GM12878 (cell line): ENCODE measurements around the gene SSBP3. TPM values are rescaled to one million over a fixed set of nuclear protein-coding genes. Genes with fewer than 3 reads are reported as not detected.

ENCODE experiments used
- ATAC-seq: fragments of 200-7000 bp; cut with Tn5 transposase; 3 replicates; pipeline ENCODE4 v1.9.1; 2020; ENCODE audit warnings: mild to moderate bottlenecking, moderate library complexity
- BruUV-seq: library from RNA; stranded (reverse); fragments of 400-500 nt; replicated peaks from 2 replicates; lab custom pipeline; 2021; lab: Mats Ljungman, UMichigan
- CTCF ChIA-PET: fragments of 300-600 bp; sonication (Branson Sonifier 250); formaldehyde crosslinking; extraction: SDS; loops from one replicate; lab custom pipeline; 2021; ENCODE audit warnings: inconsistent platforms; lab: Yijun Ruan, JAX
- POLR2A ChIA-PET: fragments of 350-600 bp; formaldehyde crosslinking; extraction: SDS; loops from one replicate; lab custom pipeline; 2021; ENCODE audit warnings: inconsistent platforms; lab: Charles Lee
- RAD21 ChIA-PET: fragments of 300-600 bp; sonication (Branson Sonifier 250); formaldehyde crosslinking; loops from one replicate; lab custom pipeline; 2023; ENCODE audit warnings: antibody characterized with exemption; ENCODE audit not compliant: unreplicated experiment; lab: Charles Lee
- SMC1A ChIA-PET: fragments of 300-600 bp; sonication (Branson Sonifier 250); formaldehyde crosslinking; loops from one replicate; lab custom pipeline; 2023; ENCODE audit not compliant: unreplicated experiment, uncharacterized antibody; lab: Charles Lee
- DNase-seq: peaks from one replicate; pipeline ENCODE4 v3.0.0-alpha.2; 2011; ENCODE audit warnings: low read depth, low spot score
- FAIRE-seq: peaks from 3 replicates; lab custom pipeline; 2011; peaks lifted over from hg19 to GRCh38; lab: Jason Lieb, UNC
- H2AFZ ChIP-seq: 2 replicates; pipeline ENCODE4 v1.6.0; 2011; ENCODE audit warnings: low read depth, low read length, control low read depth; ENCODE audit not compliant: control insufficient read depth
- H3K27ac ChIP-seq: 2 replicates; pipeline ENCODE4 v1.5.1; 2011; ENCODE audit warnings: control low read depth; ENCODE audit not compliant: control insufficient read depth, insufficient read depth
- H3K27me3 ChIP-seq, 2 experiments: replicated peaks in 1 of 2; 2 replicates each; pipeline versions ENCODE4 v1.6.0 to v1.6.1; 2011; ENCODE audit warnings: low read length in 1 of 2; ENCODE audit not compliant: control insufficient read depth in 2 of 2, insufficient read depth in 2 of 2
- H3K36me3 ChIP-seq, 2 experiments: 2 replicates each; pipeline ENCODE4 v1.5.1; 2011; ENCODE audit warnings: low read length in 1 of 2; ENCODE audit not compliant: control insufficient read depth in 2 of 2, insufficient read depth in 2 of 2
- H3K4me1 ChIP-seq: 2 replicates; pipeline ENCODE4 v1.6.1; 2011; ENCODE audit warnings: mild to moderate bottlenecking, low read length, moderate library complexity, mixed read lengths; ENCODE audit not compliant: control insufficient read depth, insufficient read depth
- H3K4me2 ChIP-seq: 2 replicates; pipeline ENCODE4 v1.6.0; 2011; ENCODE audit warnings: control low read depth; ENCODE audit not compliant: control insufficient read depth, insufficient read depth
- H3K4me3 ChIP-seq: fragments of 200-600 bp; sonication (generic); 2 replicates; pipeline ENCODE4 v1.5.1; 2016
- H3K79me2 ChIP-seq: 2 replicates; pipeline ENCODE4 v1.6.0; 2011; ENCODE audit warnings: low read length; ENCODE audit not compliant: control insufficient read depth, insufficient read depth
- H3K9ac ChIP-seq: 2 replicates; pipeline ENCODE4 v1.8.0; 2011; ENCODE audit warnings: low read length, control low read depth, mixed read lengths; ENCODE audit not compliant: control insufficient read depth, insufficient read depth
- H3K9me3 ChIP-seq: replicated peaks from 3 replicates; pipeline ENCODE4 v1.5.1; 2011; ENCODE audit warnings: mild to moderate bottlenecking, low read length; ENCODE audit not compliant: control insufficient read depth, insufficient read depth
- H4K20me1 ChIP-seq: 2 replicates; pipeline ENCODE4 v1.6.0; 2011; ENCODE audit not compliant: control insufficient read depth, insufficient read depth
- HDAC6 ChIP-seq: fragments of 200-600 bp; sonication (generic); IDR thresholded peaks from one replicate; pipeline ENCODE4 v1.8.0; 2017; ENCODE audit warnings: antibody characterized with exemption; ENCODE audit not compliant: unreplicated experiment
- NRF1 ChIP-seq: conservative IDR thresholded peaks from 2 replicates; pipeline ENCODE4 v1.6.1; 2011; ENCODE audit warnings: mild to moderate bottlenecking, low read depth, low read length, improper control_type of control experiment
- PAX8 ChIP-seq: fragments of 450-650 bp; IDR thresholded peaks from 2 replicates; pipeline ENCODE4 v1.6.1; 2017; ENCODE audit warnings: mild to moderate bottlenecking, moderate library complexity
- WGBS: methylation state at CpG from one replicate; pipeline ENCODE4 v1.1.6; 2016; ENCODE audit warnings: low lambda C conversion rate; ENCODE audit not compliant: insufficient replicate concordance, insufficient coverage; ENCODE audit errors: missing lambda C conversion rate; 5-methylcytosine and 5-hydroxymethylcytosine counted together
- in situ Hi-C: fragments of 300-500 bp; cut with MboI; formaldehyde crosslinking; loops from 9 replicates; pipeline ENCODE4 v1.14.3; 2018; ENCODE audit warnings: mixed read lengths
- intact Hi-C: fragments of 100-400 bp; cut with micrococcal nuclease; formaldehyde crosslinking; loops from one replicate; pipeline ENCODE4 v1.14.2; 2022; ENCODE audit not compliant: unreplicated experiment
- polyA plus RNA-seq, 11 experiments: library from polyadenylated mRNA; depleted of rRNA in 4 of 11; unstranded in 6 of 11; stranded (reverse) in 5 of 11; fragments of >200 nt; fragmentation: Nextera tagmentation in 4 of 11; fragmentation: Illumina TruSeq in 1 of 11; extraction: Ambion mirVana in 4 of 11; extraction: Trizol in 1 of 11; gene quantifications; 1 replicate in 1 of 11; 2 replicates in 10 of 11; pipeline versions ENCODE4 v1.2.1 to v1.2.3, GENCODE V29; 2011 to 2016; ENCODE audit warnings: inconsistent platforms in 2 of 11, missing spikeins in 2 of 11, low read depth in 1 of 11
- total RNA-seq, 4 experiments: library from RNA; depleted of rRNA in 3 of 4; stranded (reverse); fragments of >200 nt in 3 of 4; fragmentation: Illumina TruSeq in 1 of 4; extraction: Trizol in 1 of 4; gene quantifications; 2 replicates each; pipeline versions ENCODE4 v1.2.1 to v1.2.3, GENCODE V29; 2013 to 2021
- TF ChIP-seq, protein P1 (sequence below): fragments of 450-650 bp; IDR thresholded peaks from 2 replicates; pipeline ENCODE4 v1.6.1; 2018; ENCODE audit warnings: mild to moderate bottlenecking, low read depth, moderate library complexity; ENCODE audit not compliant: partially characterized antibody

Gene SSBP3
- total and polyA plus RNA-seq, 10 of the 15 experiments (the other 5 are each of a cell fraction or from before 2014, with no cell fraction given): 4.1 to 51.7 (median 17.1) TPM

- no peak overlapping the region for H3K27ac ChIP-seq
- H3K4me1 ChIP-seq: no peaks in the 10 kb centered on the region
- H4K20me1 ChIP-seq: no peaks in the 10 kb centered on the region
- H3K4me2 ChIP-seq: no peak overlapping the region
- peaks cover 0 to 2% of the 10 kb centered on the region in 2 experiments; a peak in 1 of 4 replicates for H3K36me3 ChIP-seq
- in situ Hi-C loops: no loop called here
- H3K4me3 ChIP-seq: no peak overlapping the region
- H2AFZ ChIP-seq: no peak overlapping the region
- no peak overlapping the region for H3K9ac ChIP-seq
- FAIRE-seq (no peak), ATAC-seq (no peak), DNase-seq (no peak)
- intact Hi-C loops: no loop called here
- no peaks in the 10 kb centered on the region for H3K79me2 ChIP-seq
- no peaks in the 10 kb centered on the region for H3K27me3 ChIP-seq
- no TSS peak for BruUV-seq
- ChIA-PET SMC1A (interaction anchor here (0.7 to 1.3 kb wide), 3 partner anchors 9 to 13 kb away, joined by 3 to 4 read pairs (median 3); no protein-coding TSS in a partner anchor), RAD21 (no interaction called here), POLR2A (interaction anchor here (0.5 kb wide), 1 partner anchor 146 kb away, joined by 3 read pairs; no protein-coding TSS in a partner anchor), CTCF (no interaction called here)
- H3K9me3 ChIP-seq: no peaks in the 10 kb centered on the region
- no peak for TF ChIP-seq HDAC6
- TF ChIP-seq NRF1: no peak
- no peak for TF ChIP-seq PAX8
- TF ChIP-seq, protein P1, sequence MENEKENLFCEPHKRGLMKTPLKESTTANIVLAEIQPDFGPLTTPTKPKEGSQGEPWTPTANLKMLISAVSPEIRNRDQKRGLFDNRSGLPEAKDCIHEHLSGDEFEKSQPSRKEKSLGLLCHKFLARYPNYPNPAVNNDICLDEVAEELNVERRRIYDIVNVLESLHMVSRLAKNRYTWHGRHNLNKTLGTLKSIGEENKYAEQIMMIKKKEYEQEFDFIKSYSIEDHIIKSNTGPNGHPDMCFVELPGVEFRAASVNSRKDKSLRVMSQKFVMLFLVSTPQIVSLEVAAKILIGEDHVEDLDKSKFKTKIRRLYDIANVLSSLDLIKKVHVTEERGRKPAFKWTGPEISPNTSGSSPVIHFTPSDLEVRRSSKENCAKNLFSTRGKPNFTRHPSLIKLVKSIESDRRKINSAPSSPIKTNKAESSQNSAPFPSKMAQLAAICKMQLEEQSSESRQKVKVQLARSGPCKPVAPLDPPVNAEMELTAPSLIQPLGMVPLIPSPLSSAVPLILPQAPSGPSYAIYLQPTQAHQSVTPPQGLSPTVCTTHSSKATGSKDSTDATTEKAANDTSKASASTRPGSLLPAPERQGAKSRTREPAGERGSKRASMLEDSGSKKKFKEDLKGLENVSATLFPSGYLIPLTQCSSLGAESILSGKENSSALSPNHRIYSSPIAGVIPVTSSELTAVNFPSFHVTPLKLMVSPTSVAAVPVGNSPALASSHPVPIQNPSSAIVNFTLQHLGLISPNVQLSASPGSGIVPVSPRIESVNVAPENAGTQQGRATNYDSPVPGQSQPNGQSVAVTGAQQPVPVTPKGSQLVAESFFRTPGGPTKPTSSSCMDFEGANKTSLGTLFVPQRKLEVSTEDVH: no peak
- 96% methylated on average over 26 of the region's 26 CpGs for WGBS
These were observed 63.2 kb downstream of the SSBP3 start for GRCh38 chr1:54342742-54343687.
